Naive thymus-derived CD8-positive, alpha-beta T cell (primary cell): ENCODE measurements around the gene PCED1B. TPM values are rescaled to one million over a fixed set of nuclear protein-coding genes. Genes with fewer than 3 reads are reported as not detected.
A peak's percentile ranks its signal among the peaks of the same experiment; 100 is the strongest.
"Not testable (repeated sequence)": the region's sequence is repeated elsewhere in the genome, so short reads cannot be mapped to it uniquely, and the experiment has no call there.

Experiments
- ATAC-seq, 2 donors: fragments of 150-1000 bp; cut with Tn5 transposase in 1 of 2; sonication (Bioruptor Pico), chemical (Tn5 transposase) in 1 of 2; 1 replicate in 1 of 2; 2 replicates in 1 of 2; pipeline ENCODE4 v1.10.0; 2021; ENCODE audit warnings: mild to moderate bottlenecking in 2 of 2, moderate library complexity in 2 of 2
- POLR2A ChIA-PET: fragments of 350-600 bp; sonication (Branson Sonifier 250); formaldehyde crosslinking; loops from one replicate; lab custom pipeline; 2021; ENCODE audit warnings: antibody characterized with exemption; lab: Charles Lee
- DNase-seq, 10 donors: peaks; one replicate each; pipeline versions ENCODE4 v3.0.0 to v3.0.0-alpha.2; 2020 to 2022
- H3K27ac Mint-ChIP-seq, 10 donors: one replicate each; pipeline ENCODE4 v1.8.0; 2020 to 2022; ENCODE audit warnings: mild to moderate bottlenecking in 10 of 10, mixed read lengths in 10 of 10, moderate library complexity in 4 of 10, inconsistent platforms in 1 of 10
- H3K27me3 Mint-ChIP-seq, 5 donors: one replicate each; pipeline ENCODE4 v1.8.0; 2021 to 2022; ENCODE audit warnings: mixed read lengths in 5 of 5
- H3K36me3 Mint-ChIP-seq, 3 donors: one replicate each; pipeline ENCODE4 v1.8.0; 2020 to 2022; ENCODE audit warnings: mixed read lengths in 3 of 3, mild to moderate bottlenecking in 2 of 3, inconsistent platforms in 1 of 3
- H3K4me1 Mint-ChIP-seq, 4 donors: one replicate each; pipeline ENCODE4 v1.8.0; 2021 to 2022; ENCODE audit warnings: mixed read lengths in 4 of 4
- H3K4me3 Mint-ChIP-seq, 10 donors: one replicate each; pipeline ENCODE4 v1.8.0; 2020 to 2022; ENCODE audit warnings: mild to moderate bottlenecking in 10 of 10, mixed read lengths in 10 of 10, moderate library complexity in 6 of 10, inconsistent platforms in 1 of 10
- H3K9me3 Mint-ChIP-seq, 9 donors: one replicate each; pipeline ENCODE4 v1.8.0; 2020 to 2022; ENCODE audit warnings: mixed read lengths in 9 of 9, mild to moderate bottlenecking in 3 of 9, inconsistent platforms in 1 of 9, moderate library complexity in 1 of 9
- polyA plus RNA-seq, 3 donors: library from polyadenylated mRNA; unstranded; fragments of 300-500 nt; fragmentation: Illumina TruSeq; gene quantifications; one replicate each; pipeline ENCODE4 v1.2.3, GENCODE V29; 2021
- total RNA-seq, 8 experiments: library from RNA in 2 of 8; stranded (reverse) in 2 of 8; gene quantifications; one replicate each; pipeline ENCODE4 v1.2.3 and lab custom pipeline; 2021 to 2026

Gene PCED1B
- total and polyA plus RNA-seq, 5 experiments from 2014 or later: 54.9 to 163 (median 83.9) TPM

GRCh38 chr12:47206450-47207339, 127.3 kb downstream of the PCED1B start:
- no peaks in the 10 kb centered on the region for H3K9me3 Mint-ChIP-seq
- ATAC-seq: no peak
- DNase-seq: no peak
- no peaks in the 10 kb centered on the region for H3K27me3 Mint-ChIP-seq
- POLR2A ChIA-PET: interaction anchor here (0.7 to 15.8 kb wide), 14 partner anchors 9 to 191 kb away, joined by 3 to 211 read pairs (median 5); partner anchors contain the start of genes AMIGO2 and PCED1B
- H3K27ac Mint-ChIP-seq: peak overlapping the region; percentile 83 to 99 (median 91)
- peaks cover 27 to 83% (median 60%) of the 10 kb centered on the region in 3 donors for H3K36me3 Mint-ChIP-seq
- H3K4me3 Mint-ChIP-seq: peak overlapping the region; percentile 62 to 98 (median 86)
- peaks cover 46 to 85% (median 85%) of the 10 kb centered on the region in 4 donors for H3K4me1 Mint-ChIP-seq

DNA sequence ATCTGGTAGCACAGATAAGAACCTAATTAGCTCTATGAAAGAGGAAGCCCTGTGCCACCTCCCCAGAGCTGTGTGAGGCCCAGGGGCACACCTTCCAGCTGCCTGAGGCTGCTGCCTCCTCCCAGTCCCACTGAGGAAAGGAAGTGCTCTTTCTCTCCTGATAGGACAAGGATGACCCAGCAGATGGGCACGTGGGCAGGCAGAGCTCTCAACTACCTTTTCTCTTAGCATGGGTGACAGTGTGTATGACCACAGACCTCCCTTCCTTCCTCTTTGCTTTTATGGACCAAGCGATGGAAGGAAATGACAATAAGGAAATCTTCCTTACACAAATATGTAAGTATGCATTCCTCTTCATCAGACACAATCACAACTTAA, 127.9 kb downstream of the PCED1B start:
- Mint-ChIP-seq H3K27ac (peak overlapping the region; percentile 83 to 99 (median 91)), H3K36me3 (peaks cover 32 to 84% (median 64%) of the 10 kb centered on the region in 3 donors), H3K27me3 (no peaks in the 10 kb centered on the region), H3K9me3 (no peaks in the 10 kb centered on the region), H3K4me3 (peak overlapping the region; percentile 62 to 98 (median 86)), H3K4me1 (peaks cover 45 to 87% (median 83%) of the 10 kb centered on the region in 4 donors)
- POLR2A ChIA-PET: interaction anchor here (0.6 to 15.8 kb wide), 20 partner anchors 8 to 190 kb away, joined by 3 to 211 read pairs (median 4); partner anchors contain the start of genes AMIGO2 and PCED1B
- ATAC-seq: peak; percentile 41 to 59
- DNase-seq: peak in 8 of 10 donors; percentile 18 to 70 (median 40)

DNA sequence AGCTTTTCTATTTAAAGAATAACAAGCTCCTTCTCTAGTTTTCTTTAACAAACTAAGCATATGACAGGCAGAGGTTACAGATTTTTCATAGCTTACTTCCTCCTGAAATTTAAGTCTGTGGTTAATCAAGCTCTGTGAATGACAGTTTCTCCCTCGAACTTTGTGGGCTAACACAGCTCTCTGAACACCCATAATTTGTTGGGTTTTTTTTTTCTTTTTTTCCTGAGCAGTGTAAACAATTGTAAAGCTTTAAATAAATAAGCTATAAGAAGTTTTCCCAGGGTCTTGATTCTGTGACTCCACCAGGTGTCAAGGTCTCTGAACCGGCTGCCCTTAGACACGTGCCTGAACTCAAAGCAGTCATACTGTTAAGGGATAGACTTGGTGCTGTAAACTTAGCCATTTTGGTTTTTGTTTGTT, 128.4 kb downstream of the PCED1B start:
- Mint-ChIP-seq H3K4me3 (peak overlapping the region; percentile 62 to 98 (median 86)), H3K4me1 (peaks cover 44 to 88% (median 82%) of the 10 kb centered on the region in 4 donors)

DNA sequence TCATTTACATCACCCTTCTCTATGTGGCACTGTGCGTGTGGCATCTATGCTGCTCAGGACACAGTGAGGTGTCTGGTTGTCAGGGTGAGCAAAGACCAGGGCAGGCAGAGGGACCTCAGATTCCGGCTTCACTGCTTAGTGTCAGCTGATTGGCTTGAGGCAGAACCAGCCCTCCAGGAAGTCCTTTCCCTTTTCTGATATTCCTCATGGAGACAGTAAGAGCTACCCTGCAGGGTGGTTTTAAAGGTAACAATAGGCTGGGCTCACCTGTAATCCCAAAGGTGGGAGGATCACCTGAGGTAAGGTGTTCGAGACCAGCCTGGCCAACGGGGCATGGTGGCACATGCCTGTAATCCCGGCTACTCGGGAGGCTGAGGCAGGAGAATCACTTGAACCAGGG, 129.6 kb downstream of the PCED1B start:
- DNase-seq (no peak), ATAC-seq (no peak)
- Mint-ChIP-seq H3K9me3 (no peaks in the 10 kb centered on the region), H3K27me3 (no peaks in the 10 kb centered on the region), H3K27ac (peak overlapping the region; percentile 83 to 99 (median 91)), H3K36me3 (peaks cover 46 to 81% (median 61%) of the 10 kb centered on the region in 3 donors), H3K4me3 (peak overlapping the region; percentile 62 to 98 (median 86)), H3K4me1 (peaks cover 40 to 85% (median 74%) of the 10 kb centered on the region in 4 donors)
- POLR2A ChIA-PET: interaction anchor here (0.7 to 15.8 kb wide), 5 partner anchors 17 to 188 kb away, joined by 3 to 211 read pairs (median 12); no protein-coding TSS in a partner anchor

More for the DNA sequence above, 128.4 kb downstream of the PCED1B start:
- DNase-seq (peak in 4 of 10 donors; percentile 29 to 67 (median 58)), ATAC-seq (peak; percentile 54 to 75)
- H3K9me3 Mint-ChIP-seq: no peaks in the 10 kb centered on the region
- H3K36me3 Mint-ChIP-seq: peaks cover 36 to 85% (median 66%) of the 10 kb centered on the region in 3 donors
- POLR2A ChIA-PET: interaction anchor here (0.6 to 15.8 kb wide), 21 partner anchors 7 to 190 kb away, joined by 3 to 211 read pairs (median 3); partner anchors contain the start of genes AMIGO2 and PCED1B
- no peaks in the 10 kb centered on the region for H3K27me3 Mint-ChIP-seq
- peak overlapping the region; percentile 83 to 99 (median 91) for H3K27ac Mint-ChIP-seq

DNA sequence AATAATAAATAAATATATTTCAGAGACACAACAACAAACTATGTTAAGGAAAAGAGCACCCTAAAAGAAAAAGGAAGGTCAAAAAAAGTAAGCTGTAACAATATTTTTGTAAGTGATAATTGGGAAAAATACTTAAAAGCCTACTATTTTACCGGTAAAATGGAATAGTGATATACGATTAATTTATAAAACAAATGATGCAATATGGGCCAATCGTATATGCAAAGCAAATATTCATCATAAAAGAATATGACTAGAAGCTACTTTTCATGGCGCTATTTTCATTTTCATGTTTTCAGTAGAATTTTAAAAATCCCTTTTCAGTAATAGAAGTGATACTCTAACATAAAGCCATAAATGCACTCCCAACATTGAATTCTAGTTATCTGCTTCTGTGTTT, 131.4 kb downstream of the PCED1B start:
- POLR2A ChIA-PET: interaction anchor here (0.6 to 15.8 kb wide), 17 partner anchors 7 to 839 kb away, joined by 3 to 211 read pairs (median 5); partner anchors contain the start of genes AMIGO2 and PCED1B
- H3K27me3 Mint-ChIP-seq: no peaks in the 10 kb centered on the region
- ATAC-seq (no peak), DNase-seq (no peak)
- peaks cover 29 to 79% (median 57%) of the 10 kb centered on the region in 4 donors for H3K4me1 Mint-ChIP-seq
- H3K36me3 Mint-ChIP-seq: peaks cover 41 to 73% (median 52%) of the 10 kb centered on the region in 3 donors
- peak overlapping the region; percentile 86 to 99 (median 93) for H3K27ac Mint-ChIP-seq
- peak overlapping the region; percentile 88 to 99 (median 98) for H3K4me3 Mint-ChIP-seq
- no peaks in the 10 kb centered on the region for H3K9me3 Mint-ChIP-seq

GRCh38 chr12:47212701-47213039, 133.2 kb downstream of the PCED1B start:
- H3K27me3 Mint-ChIP-seq: no peaks in the 10 kb centered on the region
- POLR2A ChIA-PET: interaction anchor here (0.7 to 15.8 kb wide), 13 partner anchors 9 to 944 kb away, joined by 3 to 211 read pairs (median 8); partner anchors contain the start of genes AMIGO2, PCED1B and SLC38A1
- peak overlapping the region; percentile 86 to 99 (median 94) for H3K27ac Mint-ChIP-seq
- peaks cover 0 to 2% (median 0%) of the 10 kb centered on the region in 9 donors for H3K9me3 Mint-ChIP-seq
- H3K4me3 Mint-ChIP-seq: peak overlapping the region; percentile 88 to 99 (median 98)
- peaks cover 18 to 74% (median 38%) of the 10 kb centered on the region in 4 donors for H3K4me1 Mint-ChIP-seq
- peaks cover 45 to 66% (median 57%) of the 10 kb centered on the region in 3 donors for H3K36me3 Mint-ChIP-seq
- ATAC-seq (no peak), DNase-seq (no peak)

- peak overlapping the region in 9 of 10 donors; percentile 85 to 99 (median 93) for H3K27ac Mint-ChIP-seq
- no peak for DNase-seq
- peak overlapping the region; percentile 88 to 99 (median 98) for H3K4me3 Mint-ChIP-seq
- no peak for ATAC-seq
- peaks cover 0 to 2% (median 0%) of the 10 kb centered on the region in 9 donors for H3K9me3 Mint-ChIP-seq
- peaks cover 45 to 65% (median 65%) of the 10 kb centered on the region in 3 donors for H3K36me3 Mint-ChIP-seq
- H3K4me1 Mint-ChIP-seq: peaks cover 16 to 74% (median 34%) of the 10 kb centered on the region in 4 donors
- H3K27me3 Mint-ChIP-seq: no peaks in the 10 kb centered on the region
- POLR2A ChIA-PET: interaction anchor here (0.5 to 15.8 kb wide), 18 partner anchors 10 to 992 kb away, joined by 3 to 211 read pairs (median 4); partner anchors contain the start of genes AMIGO2 and PCED1B
Observed at GRCh38 chr12:47213396-47213795, 134.0 kb downstream of the PCED1B start.

- POLR2A ChIA-PET: interaction anchor here (0.6 to 15.8 kb wide), 19 partner anchors 11 to 945 kb away, joined by 3 to 211 read pairs (median 4); partner anchors contain the start of genes AMIGO2 and PCED1B
- ATAC-seq (no peak), DNase-seq (no peak)
- H3K4me1 Mint-ChIP-seq: peaks cover 13 to 69% (median 27%) of the 10 kb centered on the region in 4 donors
- H3K9me3 Mint-ChIP-seq: peaks cover 0 to 2% (median 0%) of the 10 kb centered on the region in 9 donors
- H3K27me3 Mint-ChIP-seq: no peaks in the 10 kb centered on the region
- H3K36me3 Mint-ChIP-seq: peaks cover 40 to 62% (median 60%) of the 10 kb centered on the region in 3 donors
- peak overlapping the region; percentile 88 to 99 (median 98) for H3K4me3 Mint-ChIP-seq
- H3K27ac Mint-ChIP-seq: peak overlapping the region; percentile 83 to 99 (median 94)
Observed at GRCh38 chr12:47214001-47214619, 134.7 kb downstream of the PCED1B start.

DNA sequence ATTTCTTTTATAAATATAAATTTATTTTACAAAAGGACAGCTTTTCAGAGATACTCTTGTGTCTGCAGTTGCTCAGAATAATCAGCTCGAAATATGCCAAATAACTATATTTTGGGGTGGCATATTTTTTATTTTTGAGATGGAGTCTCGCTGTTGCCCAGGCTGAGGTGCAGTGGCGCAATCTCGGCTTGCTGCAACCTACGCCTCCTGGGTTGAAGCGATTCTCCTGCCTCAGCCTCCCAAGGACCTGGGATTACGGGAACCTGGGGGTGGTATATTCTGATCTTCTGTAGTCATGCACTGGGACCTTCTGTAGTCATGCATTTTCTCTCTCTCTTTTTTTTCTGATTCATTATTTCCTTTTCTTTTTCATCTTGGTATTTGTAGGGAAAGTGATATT, 135.3 kb downstream of the PCED1B start:
- POLR2A ChIA-PET: interaction anchor here (1.0 to 15.8 kb wide), 12 partner anchors 11 to 181 kb away, joined by 3 to 211 read pairs (median 17); partner anchors contain the start of genes AMIGO2 and PCED1B
- Mint-ChIP-seq H3K36me3 (peaks cover 40 to 63% (median 60%) of the 10 kb centered on the region in 3 donors), H3K4me3 (peak overlapping the region; percentile 95 to 99 (median 98)), H3K4me1 (peaks cover 12 to 69% (median 24%) of the 10 kb centered on the region in 4 donors), H3K27ac (peak overlapping the region; percentile 93 to 99 (median 96)), H3K9me3 (peaks cover 0 to 2% (median 0%) of the 10 kb centered on the region in 9 donors), H3K27me3 (no peaks in the 10 kb centered on the region)
- no peak for ATAC-seq
- no peak for DNase-seq

- Mint-ChIP-seq H3K9me3 (peaks cover 0 to 2% (median 0%) of the 10 kb centered on the region in 9 donors), H3K4me1 (peaks cover 9 to 66% (median 23%) of the 10 kb centered on the region in 4 donors), H3K27ac (peak overlapping the region; percentile 93 to 99 (median 96)), H3K36me3 (peaks cover 43 to 66% (median 57%) of the 10 kb centered on the region in 3 donors), H3K4me3 (peak overlapping the region; percentile 95 to 99 (median 98)), H3K27me3 (no peaks in the 10 kb centered on the region)
- ATAC-seq (peak; percentile 43 to 69), DNase-seq (peak in 9 of 10 donors; percentile 50 to 84 (median 70))
- POLR2A ChIA-PET: interaction anchor here (0.7 to 15.8 kb wide), 24 partner anchors 10 to 947 kb away, joined by 3 to 211 read pairs (median 5); partner anchors contain the start of genes AMIGO2, PCED1B and SLC38A1
Observed at GRCh38 chr12:47216150-47216677, 136.8 kb downstream of the PCED1B start.

GRCh38 chr12:47217595-47217869, 138.1 kb downstream of the PCED1B start:
- not testable (repeated sequence) for ATAC-seq, H3K9me3 Mint-ChIP-seq, H3K27me3 Mint-ChIP-seq
- Mint-ChIP-seq H3K27ac (peak overlapping the region; percentile 87 to 99 (median 96)), H3K4me3 (peak overlapping the region; percentile 95 to 99 (median 98)), H3K36me3 (peaks cover 44 to 63% (median 60%) of the 10 kb centered on the region in 3 donors), H3K4me1 (peaks cover 15 to 69% (median 26%) of the 10 kb centered on the region in 4 donors)
- POLR2A ChIA-PET: interaction anchor here (0.6 to 15.8 kb wide), 16 partner anchors 9 to 950 kb away, joined by 3 to 211 read pairs (median 6); partner anchors contain the start of genes AMIGO2 and PCED1B
- peak in 1 of 10 donors; percentile 19 for DNase-seq
